Prostate gland (tissue), 2 donors: ENCODE measurements around the gene UROS.

Experiments
- CTCF ChIP-seq, 4 experiments: fragments of 200-600 bp in 2 of 4; fragments of 450-650 bp in 2 of 4; sonication (generic) in 2 of 4; IDR thresholded peaks; 1 replicate in 3 of 4; 2 replicates in 1 of 4; pipeline ENCODE4 v1.5.1; 2016 to 2019; ENCODE audit warnings: antibody characterized with exemption in 4 of 4, mild to moderate bottlenecking in 2 of 4, moderate library complexity in 2 of 4
- POLR2A ChIP-seq: fragments of 450-650 bp; IDR thresholded peaks from one replicate; pipeline ENCODE4 v1.6.1; 2016; ENCODE audit warnings: antibody characterized with exemption, mild to moderate bottlenecking
- POLR2AphosphoS5 ChIP-seq: sonication (generic); formaldehyde crosslinking; IDR thresholded peaks from one replicate; pipeline ENCODE4 v1.6.1; 2017; ENCODE audit warnings: antibody characterized with exemption

- no peak for TF ChIP-seq POLR2AphosphoS5
- TF ChIP-seq CTCF (IDR thresholded peaks at IDR 0.05), result no peak
- no peak for TF ChIP-seq POLR2A
Observed at GRCh38 chr10:125797424-125797823, 25.6 kb downstream of the UROS start.
